ENCODE measurements around the gene STXBP6.
A peak's percentile ranks its signal among the peaks of the same experiment; 100 is the strongest.
"Not testable (repeated sequence)": the region's sequence is repeated elsewhere in the genome, so short reads cannot be mapped to it uniquely, and the experiment has no call there.

Gene STXBP6

GRCh38 chr14:24952851-24953666 lies 96.9 kb downstream of the STXBP6 start:
- no peak for DNase-seq

DNA sequence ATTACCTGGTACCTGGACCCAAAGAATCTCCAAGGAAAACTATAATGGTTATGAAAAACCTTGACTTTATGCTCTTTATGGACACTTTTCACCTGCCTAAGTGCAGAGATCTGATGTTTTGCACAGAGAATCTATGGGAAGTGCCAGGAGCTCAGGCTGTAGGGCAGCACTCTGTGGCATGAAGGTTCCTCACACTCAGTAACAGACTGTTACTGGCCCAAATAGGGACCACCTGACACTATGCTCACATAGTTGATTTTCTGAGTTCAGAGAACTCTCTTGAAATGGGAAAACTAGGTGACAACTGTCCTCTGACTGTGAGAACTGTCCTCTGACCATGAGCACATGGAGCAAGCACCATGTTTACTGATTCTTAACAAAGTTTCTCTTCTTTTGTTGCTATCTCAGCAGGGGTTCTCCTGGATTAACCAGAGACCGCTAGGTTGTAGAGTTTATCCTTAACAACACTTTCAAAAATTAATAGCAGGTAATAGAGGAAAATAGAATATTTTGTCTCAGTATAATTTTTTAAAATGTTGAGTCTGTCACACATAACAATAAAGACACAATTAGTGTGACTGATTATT lies 101.6 kb downstream of the STXBP6 start:
- DNase-seq = no peak

- no peak for DNase-seq
Observed at GRCh38 chr14:24947131-24947530, 102.8 kb downstream of the STXBP6 start.

DNA sequence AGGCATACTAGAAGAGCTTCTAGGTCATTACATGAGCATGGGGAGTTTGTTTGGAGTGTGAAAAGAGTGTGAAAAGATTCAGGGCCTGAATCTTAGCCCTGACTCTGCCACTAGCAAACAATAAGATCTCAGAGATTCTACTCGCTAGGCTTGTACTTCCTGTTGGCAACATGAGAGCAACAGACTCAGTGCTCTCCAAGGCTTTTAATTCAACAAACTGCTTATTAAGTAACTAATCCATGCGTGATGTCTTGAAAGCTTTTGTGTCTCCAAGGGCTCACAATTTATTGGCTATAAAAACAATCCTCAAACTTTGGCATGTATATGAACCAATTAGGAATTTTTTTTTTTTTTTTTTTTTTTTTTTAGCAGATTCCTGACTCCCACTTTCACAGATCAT lies 105.1 kb downstream of the STXBP6 start:
- DNase-seq = no peak

- peak; percentile 23 for DNase-seq
Observed at GRCh38 chr14:24943024-24943423, 106.9 kb downstream of the STXBP6 start.

GRCh38 chr14:24941719-24942118 lies 108.2 kb downstream of the STXBP6 start:
- peak; percentile 65 for DNase-seq

DNA sequence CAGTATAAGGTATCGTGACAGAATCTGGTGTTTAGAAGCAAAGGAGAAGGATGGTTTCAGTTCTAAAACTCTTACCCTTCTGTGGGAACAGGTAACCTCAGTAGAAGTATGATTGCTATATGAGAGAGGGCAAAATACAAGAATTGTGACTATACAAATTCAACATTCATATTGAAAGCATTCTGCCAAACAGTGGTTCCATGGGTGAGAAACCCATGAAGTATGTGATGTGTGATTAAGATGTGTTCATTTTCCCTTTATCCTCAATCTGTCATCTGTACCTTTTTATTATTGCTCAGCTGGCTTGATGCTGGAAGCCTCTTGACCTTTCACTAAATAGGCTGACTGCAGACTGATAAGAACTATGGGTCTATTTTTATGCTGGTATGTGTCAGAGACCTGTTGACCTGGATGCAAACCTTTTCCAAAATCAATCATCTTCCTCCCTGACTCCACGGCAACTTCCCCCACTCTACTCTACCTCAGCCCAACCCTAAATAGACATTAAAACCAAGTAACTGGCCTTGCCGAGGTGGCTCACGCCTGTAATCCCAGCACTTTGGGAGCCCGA lies 109.6 kb downstream of the STXBP6 start:
- no peak for DNase-seq

DNA sequence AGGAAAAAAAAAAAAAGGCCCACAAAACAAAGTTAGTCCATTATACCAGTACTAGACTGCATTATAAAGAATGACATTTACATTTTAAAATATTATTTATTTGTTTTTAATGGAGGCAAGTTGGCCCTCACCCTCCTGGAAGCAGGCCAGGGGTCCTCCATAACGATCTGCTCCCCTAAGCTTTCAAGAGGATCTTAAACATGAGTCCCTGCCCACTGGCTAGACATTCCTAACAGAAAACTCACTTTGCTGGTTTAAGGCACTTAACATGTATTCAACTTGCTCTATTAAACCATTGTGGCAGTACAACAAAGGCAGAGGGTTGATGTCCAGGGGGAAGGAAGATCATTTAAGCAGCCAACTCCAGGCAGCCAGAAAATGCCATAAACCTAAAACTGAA lies 111.4 kb downstream of the STXBP6 start:
- no peak for DNase-seq

DNA sequence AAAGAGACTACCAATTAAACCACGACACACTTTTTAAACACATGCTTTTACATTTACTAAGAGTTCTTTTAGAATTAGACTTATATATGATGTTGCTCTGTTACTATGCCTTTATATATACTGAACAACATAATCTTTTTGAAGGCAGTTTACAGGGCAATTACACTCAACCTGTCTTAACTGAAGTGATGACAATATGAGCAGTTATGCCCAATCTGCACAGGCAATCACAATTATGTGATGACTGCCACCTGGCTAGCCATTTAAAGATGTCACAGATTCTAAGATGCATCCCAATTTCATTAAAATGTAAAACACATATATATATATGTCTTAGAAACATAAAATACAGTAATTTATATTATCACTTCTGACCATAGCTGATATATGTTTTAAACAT lies 112.6 kb downstream of the STXBP6 start:
- DNase-seq = no peak

- not testable (repeated sequence) for DNase-seq
Observed at GRCh38 chr14:24936773-24937172, 113.2 kb downstream of the STXBP6 start.

DNA sequence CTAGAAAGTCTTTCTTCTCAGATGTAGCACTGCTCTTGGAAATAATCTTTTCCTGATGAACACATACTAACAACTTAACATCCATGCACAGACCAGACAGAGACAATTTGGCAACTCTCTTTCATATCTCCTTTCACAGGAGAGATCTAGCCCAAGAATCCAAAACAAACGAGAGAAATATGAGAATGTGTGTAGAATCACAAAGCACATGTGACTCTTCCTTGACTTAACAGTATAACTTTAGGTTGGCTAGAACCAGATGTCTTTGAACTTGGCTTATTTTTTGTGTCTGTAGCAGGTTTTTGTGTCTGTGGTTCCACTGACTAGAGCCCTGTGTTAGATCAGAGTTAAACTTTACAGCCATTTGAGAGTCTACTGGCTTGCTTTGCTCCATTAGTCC lies 114.2 kb downstream of the STXBP6 start:
- no peak for DNase-seq

- no peak for DNase-seq
Observed at GRCh38 chr14:24928386-24928900, 121.5 kb downstream of the STXBP6 start.

DNA sequence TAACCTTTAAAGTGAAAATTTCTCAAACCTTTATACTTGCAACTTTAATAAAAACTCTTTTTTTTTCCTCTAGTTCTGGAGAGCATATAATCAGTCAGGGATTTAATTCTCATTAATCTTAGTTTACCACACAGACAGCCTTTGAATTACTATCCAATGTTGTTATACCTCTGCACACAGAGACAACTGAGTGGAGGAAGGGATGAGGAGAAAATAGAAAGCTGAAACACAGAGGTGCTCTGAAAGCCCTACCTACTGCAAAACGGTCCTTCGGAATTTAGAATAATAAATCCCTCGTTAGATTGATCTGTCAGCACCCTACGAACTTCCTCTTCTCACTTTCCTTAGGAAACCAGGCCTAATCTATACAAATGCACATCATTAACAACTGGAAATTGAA lies 122.1 kb downstream of the STXBP6 start:
- no peak for DNase-seq

- no peak for DNase-seq
Observed at GRCh38 chr14:24925771-24926374, 124.1 kb downstream of the STXBP6 start.

- no peak for DNase-seq
Observed at GRCh38 chr14:24924544-24924943, 125.4 kb downstream of the STXBP6 start.

GRCh38 chr14:24921903-24922302 lies 128.0 kb downstream of the STXBP6 start:
- DNase-seq = no peak

- DNase-seq = no peak
Observed at GRCh38 chr14:24920265-24921075, 129.5 kb downstream of the STXBP6 start.

DNA sequence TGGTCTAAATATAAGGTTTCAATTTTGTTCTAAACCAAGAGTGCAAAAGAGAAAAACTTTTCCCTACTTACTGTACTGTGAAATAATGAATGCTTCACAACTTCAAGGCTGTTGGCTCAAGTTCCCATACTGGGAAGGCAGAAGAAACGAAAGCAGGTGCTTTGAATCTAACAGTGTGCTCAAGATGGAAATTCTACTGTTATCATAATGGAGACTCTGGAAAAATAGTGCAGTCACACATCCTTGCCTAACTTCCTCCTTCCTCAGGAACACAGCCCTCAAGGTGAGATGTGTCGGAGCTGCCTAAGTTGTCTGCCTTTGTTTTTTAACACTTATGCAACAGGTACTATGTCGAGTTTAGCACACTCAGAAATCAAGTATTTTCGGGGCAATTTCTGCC lies 131.1 kb downstream of the STXBP6 start:
- DNase-seq = no peak

DNA sequence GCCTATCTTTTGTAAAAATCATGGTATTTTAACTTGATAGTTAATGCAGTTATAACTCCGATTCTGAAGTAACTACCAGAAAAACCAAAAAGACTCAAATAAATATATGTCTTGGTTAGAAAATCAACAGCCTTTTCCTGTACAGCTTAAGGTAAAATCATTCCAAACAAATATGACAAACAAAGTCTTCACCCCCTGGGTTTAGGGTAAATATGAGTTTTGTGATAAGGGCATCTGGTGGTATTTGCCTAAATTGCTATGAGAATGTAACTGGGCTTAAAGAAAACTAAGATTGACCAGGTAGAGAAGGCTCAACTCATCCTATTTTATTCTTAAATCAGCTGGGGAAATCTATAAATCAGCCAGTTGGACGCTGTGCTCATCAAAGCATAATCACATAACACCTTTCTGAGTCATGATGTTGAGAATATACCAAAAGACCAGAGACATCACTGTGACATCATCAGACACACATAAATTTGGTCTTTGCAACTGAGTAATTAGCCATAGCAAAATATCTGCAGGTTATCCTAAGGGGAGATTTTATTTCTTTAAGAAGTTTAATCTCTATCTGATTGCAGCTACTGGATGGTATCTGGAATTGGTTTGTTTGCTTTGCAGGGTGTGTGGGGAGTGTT lies 133.9 kb downstream of the STXBP6 start:
- DNase-seq = no peak

GRCh38 chr14:24915403-24915921 lies 134.5 kb downstream of the STXBP6 start:
- DNase-seq = no peak

DNA sequence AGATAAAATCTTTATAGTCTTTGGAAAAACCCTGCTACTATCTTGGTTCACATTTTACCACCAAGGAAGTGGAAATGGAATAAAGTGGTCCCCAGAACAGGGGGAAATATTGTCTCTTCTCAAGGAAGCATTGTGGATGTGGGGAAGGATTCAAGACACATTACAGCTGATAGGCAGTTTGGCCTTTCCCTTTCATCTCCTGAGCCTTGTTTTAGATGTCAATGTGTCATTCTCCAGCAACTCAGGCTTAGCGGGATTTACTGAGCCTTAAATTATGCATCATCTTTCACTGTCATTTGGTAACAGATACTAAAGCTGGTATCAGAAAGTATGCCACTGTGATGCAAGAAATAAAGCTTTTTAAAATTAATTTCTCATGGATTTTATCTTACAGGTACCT lies 136.2 kb downstream of the STXBP6 start:
- no peak for DNase-seq

GRCh38 chr14:24913021-24913420 lies 136.9 kb downstream of the STXBP6 start:
- no peak for DNase-seq

Measured in NCI-H1092 treated with DMSO at 0.1 percent for 48 hours (cell line).